Colonic mucosa (tissue), 4 donors: Measurements from ENCODE around the gene SMG7. TPM values are rescaled to one million over a fixed set of nuclear protein-coding genes. Genes with fewer than 3 reads are reported as not detected.

Experiments
- DNase-seq: peaks from one replicate; pipeline ENCODE4 v3.0.0-alpha.2; 2020
- H3K27ac ChIP-seq: fragments of 200-600 bp; one replicate; pipeline ENCODE4 v1.8.0; 2021
- H3K27me3 ChIP-seq: fragments of 200-600 bp; one replicate; pipeline ENCODE4 v1.8.0; 2021
- H3K36me3 ChIP-seq: fragments of 200-600 bp; one replicate; pipeline ENCODE4 v1.8.0; 2021
- H3K4me1 ChIP-seq: fragments of 200-600 bp; one replicate; pipeline ENCODE4 v1.8.0; 2021; ENCODE audit warnings: mild to moderate bottlenecking
- H3K4me3 ChIP-seq: fragments of 200-600 bp; one replicate; pipeline ENCODE4 v1.8.0; 2021
- H3K9ac ChIP-seq, 2 donors: one replicate each; pipeline ENCODE4 v1.7.0; 2013; ENCODE audit warnings: control low read depth in 2 of 2, low read depth in 2 of 2, low read length in 2 of 2
- H3K9me3 ChIP-seq: fragments of 200-600 bp; one replicate; pipeline ENCODE4 v1.8.0; 2021
- CTCF ChIP-seq: fragments of 200-600 bp; IDR thresholded peaks from one replicate; pipeline ENCODE4 v1.8.0; 2022; ENCODE audit warnings: antibody characterized with exemption, mild to moderate bottlenecking
- intact Hi-C: fragments of 100-400 bp; cut with DNase I; formaldehyde crosslinking; loops from one replicate; pipeline ENCODE4 v1.14.1; 2022
- total RNA-seq, 2 donors: library from RNA; stranded (reverse); fragmentation: NEBNext Ultra II Directional in 1 of 2; extraction: Animal tissue kit (Norgen Biotek cat#: 25700) in 1 of 2; gene quantifications; one replicate each; pipeline ENCODE4 v1.2.1, GENCODE V29; 2021
- donor health status: healthy.
- donor health status: DM: no; HTN: no; CAD: no.
- donor health status: DM: no; HTN: no; CAD: no.

The SMG7 gene
- total RNA-seq, 2 donors from 2014 or later = 55.2 to 57.1 TPM

GRCh38 chr1:183580281-183580682, 108.0 kb downstream of the SMG7 start:
- Histone ChIP-seq H3K27ac (no peak overlapping the region), H3K36me3 (no peaks in the 10 kb centered on the region)
- intact Hi-C loops = no loop called here

GRCh38 chr1:183582021-183582713, 109.9 kb downstream of the SMG7 start:
- no peaks in the 10 kb centered on the region for H3K27me3 ChIP-seq
- intact Hi-C loops = no loop called here
- no peak overlapping the region for H3K9ac ChIP-seq
- H3K27ac ChIP-seq = no peak overlapping the region
- H3K4me1 ChIP-seq = no peaks in the 10 kb centered on the region
- no peak for DNase-seq
- no peaks in the 10 kb centered on the region for H3K36me3 ChIP-seq
- H3K9me3 ChIP-seq = no peaks in the 10 kb centered on the region
- TF ChIP-seq CTCF = no peak
- no peak overlapping the region for H3K4me3 ChIP-seq

More at GRCh38 chr1:183580281-183580682, 108.0 kb downstream of the SMG7 start:
- no peak for DNase-seq
- H3K27me3 ChIP-seq = no peaks in the 10 kb centered on the region
- H3K9ac ChIP-seq = no peak overlapping the region
- no peak overlapping the region for H3K4me3 ChIP-seq
- no peak for TF ChIP-seq CTCF
- no peaks in the 10 kb centered on the region for H3K4me1 ChIP-seq
- H3K9me3 ChIP-seq = no peaks in the 10 kb centered on the region

GRCh38 chr1:183583466-183583865, 111.2 kb downstream of the SMG7 start:
- H3K27me3 ChIP-seq = no peaks in the 10 kb centered on the region
- no peaks in the 10 kb centered on the region for H3K36me3 ChIP-seq
- no peak overlapping the region for H3K4me3 ChIP-seq
- no peak for TF ChIP-seq CTCF
- no peak overlapping the region for H3K9ac ChIP-seq
- no peaks in the 10 kb centered on the region for H3K9me3 ChIP-seq
- no peaks in the 10 kb centered on the region for H3K4me1 ChIP-seq
- no peak for DNase-seq
- intact Hi-C loops = no loop called here
- H3K27ac ChIP-seq = no peak overlapping the region

GRCh38 chr1:183584147-183584546, 111.8 kb downstream of the SMG7 start:
- DNase-seq = no peak
- H3K27ac ChIP-seq = no peak overlapping the region
- H3K4me1 ChIP-seq = no peaks in the 10 kb centered on the region
- H3K9ac ChIP-seq = no peak overlapping the region
- no peaks in the 10 kb centered on the region for H3K27me3 ChIP-seq
- no peaks in the 10 kb centered on the region for H3K36me3 ChIP-seq
- intact Hi-C loops = no loop called here
- TF ChIP-seq CTCF = no peak
- no peak overlapping the region for H3K4me3 ChIP-seq
- no peaks in the 10 kb centered on the region for H3K9me3 ChIP-seq

GRCh38 chr1:183585038-183585437, 112.7 kb downstream of the SMG7 start:
- DNase-seq = no peak
- Histone ChIP-seq H3K27ac (no peak overlapping the region), H3K4me1 (no peaks in the 10 kb centered on the region), H3K27me3 (no peaks in the 10 kb centered on the region), H3K36me3 (no peaks in the 10 kb centered on the region), H3K4me3 (no peak overlapping the region), H3K9me3 (no peaks in the 10 kb centered on the region), H3K9ac (no peak overlapping the region)
- TF ChIP-seq CTCF = no peak
- intact Hi-C loops = no loop called here
